Muscle of back (tissue), 13 donors: ENCODE data around the gene RNFT1. TPM values are rescaled to one million over a fixed set of nuclear protein-coding genes. Genes with fewer than 3 reads are reported as not detected.
"Not testable (repeated sequence)": the region's sequence is repeated elsewhere in the genome, so short reads cannot be mapped to it uniquely, and the experiment has no call there.

Experiments used
- DNase-seq, 3 donors: peaks; one replicate each; pipeline versions ENCODE4 v3.0.0 to v3.0.0-alpha.2; 2013
- long read RNA-seq, 9 donors: transcript quantifications; one replicate each; lab custom pipeline, GENCODE V29; 2026
- polyA plus RNA-seq, 10 donors: library from polyadenylated mRNA; unstranded; fragments of 120-200 nt; gene quantifications; one replicate each; pipeline ENCODE4 v1.2.1, GENCODE V29; 2013; ENCODE audit not compliant: insufficient read length in 10 of 10

Gene RNFT1
- polyA plus RNA-seq = 10 to 100 TPM; 10.5 to 18.8 (median 15.0) TPM
- long read RNA-seq, donor 1, partial matches to known transcripts = 0 of 5 reads
- long read RNA-seq, donor 1, other reads (novel, unspliced or antisense) = 0 of 5 reads
- long read RNA-seq, donor 2, partial matches to known transcripts = 0 of 2 reads
- long read RNA-seq, donor 2, other reads (novel, unspliced or antisense) = 0 of 2 reads
- long read RNA-seq, donor 3 = 0 reads
- long read RNA-seq, donor 4, partial matches to known transcripts = 0 of 2 reads
- long read RNA-seq, donor 4, other reads (novel, unspliced or antisense) = 0 of 2 reads
- long read RNA-seq, donor 5, transcript RNFT1-201 (9 exons, 2,101 nt) = major isoform, 6 of 8 reads
- long read RNA-seq, donor 5, partial matches to known transcripts = 0 of 8 reads
- long read RNA-seq, donor 5, other reads (novel, unspliced or antisense) = 0 of 8 reads
- long read RNA-seq, donor 6, partial matches to known transcripts = 0 of 3 reads
- long read RNA-seq, donor 6, other reads (novel, unspliced or antisense) = 0 of 3 reads
- long read RNA-seq, donor 7, partial matches to known transcripts = 0 of 2 reads
- long read RNA-seq, donor 7, other reads (novel, unspliced or antisense) = 0 of 2 reads
- long read RNA-seq, donor 8 = 0 reads
- long read RNA-seq, donor 9 = 0 reads

DNA sequence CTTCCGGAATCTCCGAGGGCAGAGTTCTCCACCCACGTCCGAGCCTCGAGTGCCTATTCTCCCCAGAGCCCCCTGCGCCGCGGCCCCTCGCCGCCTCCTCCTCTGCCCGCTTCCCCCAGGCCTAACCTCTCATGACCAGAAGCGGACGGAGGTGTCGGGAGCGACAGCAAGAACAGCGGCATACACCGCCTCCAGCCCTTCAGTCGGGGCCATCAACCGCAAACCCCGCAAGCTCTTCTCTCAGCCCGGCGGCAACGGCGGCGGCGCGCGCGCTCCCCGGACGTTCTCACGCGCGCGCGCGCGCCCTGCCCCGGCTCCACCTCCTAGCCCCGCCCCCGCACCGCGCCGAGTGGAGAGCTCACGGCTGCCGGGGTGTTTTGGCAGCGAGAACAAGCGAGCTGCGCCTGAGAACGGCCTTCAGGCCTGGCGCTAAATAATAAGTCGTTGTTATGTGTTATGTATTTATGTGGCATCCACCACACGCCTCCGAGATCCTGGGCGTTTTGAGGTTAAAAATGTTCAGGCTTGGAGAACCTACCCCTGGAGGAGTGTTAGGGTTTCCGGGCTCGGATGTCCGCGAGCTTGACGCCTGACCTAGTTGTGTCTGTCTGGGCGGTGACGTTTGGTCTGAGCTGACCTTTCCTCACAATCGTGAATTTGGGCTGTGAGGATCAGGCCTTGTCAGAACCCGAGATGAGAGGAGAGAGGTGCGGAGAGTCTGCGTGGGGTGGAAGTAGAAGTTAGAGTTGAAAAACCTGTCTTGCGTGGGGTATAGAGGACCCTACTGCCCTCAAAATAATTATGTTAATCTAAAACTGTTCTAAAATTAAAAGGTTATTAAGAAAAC is at the start of gene RNFT1:
RNFT1 (minus strand) TSS at position 259 of the 847 bp plus-strand sequence; CDS start at position 182, 77 bp downstream.
- DNase-seq = peak; percentile 86 to 95 (median 93)

DNA sequence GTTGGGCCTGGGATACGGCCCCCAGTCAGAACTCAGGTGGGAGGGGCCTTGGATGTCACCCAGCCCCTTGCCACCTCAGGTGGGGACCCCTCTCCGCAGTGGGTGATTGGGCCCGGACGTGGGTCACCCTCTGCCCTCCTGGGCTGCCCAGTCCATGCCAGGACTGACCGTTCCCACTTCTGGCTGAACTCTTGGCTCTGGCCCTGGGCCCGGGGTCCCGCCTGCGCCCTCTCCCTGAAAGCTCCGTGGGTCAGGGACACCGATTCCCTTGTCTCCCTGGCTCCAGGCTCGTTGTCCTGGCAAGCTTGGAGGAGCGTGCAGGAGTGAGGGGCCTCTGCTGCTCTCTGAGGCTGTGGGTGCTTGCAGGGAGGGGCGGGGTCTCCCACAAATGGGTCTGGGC is 44.8 kb upstream of the RNFT1 start:
- not testable (repeated sequence) for DNase-seq

DNA sequence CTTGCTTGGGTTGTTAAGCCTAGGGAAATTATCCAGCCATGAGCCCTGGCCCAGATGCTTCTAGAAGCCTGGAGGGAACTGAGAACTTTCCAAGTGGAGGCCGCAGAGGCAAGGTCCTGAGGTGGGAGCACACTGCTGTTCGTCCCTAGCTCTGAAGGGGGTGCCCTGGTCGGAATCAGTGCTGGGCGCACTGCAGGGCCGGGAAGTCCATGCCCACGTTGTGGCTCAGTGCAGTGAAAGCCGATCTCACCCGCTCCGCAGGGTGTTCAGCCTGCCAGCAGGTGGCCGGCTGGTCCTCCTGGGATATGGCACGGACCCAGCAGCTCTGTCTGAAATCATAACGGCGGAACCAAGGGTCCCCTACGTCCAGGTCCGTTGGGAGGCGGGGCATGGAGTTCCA is 43.8 kb upstream of the RNFT1 start:
- not testable (repeated sequence) for DNase-seq

GRCh38 chr17:60006160-60006559 is 41.6 kb upstream of the RNFT1 start:
- no peak for DNase-seq

- not testable (repeated sequence) for DNase-seq
These were observed 40.0 kb upstream of the RNFT1 start for GRCh38 chr17:60004561-60004960.

DNA sequence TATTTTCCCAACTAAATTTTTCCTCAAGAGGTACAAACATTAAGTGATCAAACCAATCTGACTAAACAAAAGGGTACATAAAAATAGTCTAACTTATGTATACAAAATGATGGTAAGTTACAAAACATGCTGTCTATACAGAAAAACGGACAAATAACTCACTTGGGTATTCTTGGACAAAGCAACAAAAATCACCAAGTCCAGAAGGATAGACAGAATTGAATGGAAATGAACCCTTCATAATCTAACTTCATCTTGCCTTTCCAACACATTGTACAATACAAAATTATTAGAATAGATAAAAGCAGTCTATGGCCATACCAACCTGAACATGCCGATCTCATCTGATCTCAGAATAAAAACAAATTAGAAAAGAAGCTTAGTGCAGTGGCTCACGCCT is 37.9 kb upstream of the RNFT1 start:
- not testable (repeated sequence) for DNase-seq

- DNase-seq = not testable (repeated sequence)
These were observed 32.1 kb upstream of the RNFT1 start for GRCh38 chr17:59996608-59997007.

- not testable (repeated sequence) for DNase-seq
These were observed 10.6 kb upstream of the RNFT1 start for GRCh38 chr17:59975166-59975565.

GRCh38 chr17:59973483-59973882 is 8.9 kb upstream of the RNFT1 start:
- DNase-seq = not testable (repeated sequence)

DNA sequence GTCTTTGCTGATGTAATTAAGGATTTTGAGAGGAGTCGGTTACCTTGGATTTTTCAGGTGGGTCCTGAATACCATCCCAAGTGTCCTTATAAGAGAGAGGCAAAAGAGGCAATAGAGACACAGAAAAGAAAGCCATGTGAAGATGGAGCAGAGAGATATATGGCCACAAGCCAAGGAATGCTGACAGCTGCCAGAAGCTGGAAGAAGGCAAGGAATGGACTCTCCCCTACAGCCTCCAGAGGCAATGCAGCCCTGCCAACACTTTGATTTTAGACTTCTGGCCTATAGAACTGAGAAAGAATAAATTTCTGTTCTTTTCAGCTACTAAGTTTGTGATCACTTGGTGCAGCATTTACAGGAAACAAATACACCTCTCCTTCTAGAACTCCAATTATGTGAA is 8.2 kb upstream of the RNFT1 start:
- peak; percentile 28 to 43 (median 28) for DNase-seq

GRCh38 chr17:59971771-59972170 is 7.2 kb upstream of the RNFT1 start:
- DNase-seq = not testable (repeated sequence)

DNA sequence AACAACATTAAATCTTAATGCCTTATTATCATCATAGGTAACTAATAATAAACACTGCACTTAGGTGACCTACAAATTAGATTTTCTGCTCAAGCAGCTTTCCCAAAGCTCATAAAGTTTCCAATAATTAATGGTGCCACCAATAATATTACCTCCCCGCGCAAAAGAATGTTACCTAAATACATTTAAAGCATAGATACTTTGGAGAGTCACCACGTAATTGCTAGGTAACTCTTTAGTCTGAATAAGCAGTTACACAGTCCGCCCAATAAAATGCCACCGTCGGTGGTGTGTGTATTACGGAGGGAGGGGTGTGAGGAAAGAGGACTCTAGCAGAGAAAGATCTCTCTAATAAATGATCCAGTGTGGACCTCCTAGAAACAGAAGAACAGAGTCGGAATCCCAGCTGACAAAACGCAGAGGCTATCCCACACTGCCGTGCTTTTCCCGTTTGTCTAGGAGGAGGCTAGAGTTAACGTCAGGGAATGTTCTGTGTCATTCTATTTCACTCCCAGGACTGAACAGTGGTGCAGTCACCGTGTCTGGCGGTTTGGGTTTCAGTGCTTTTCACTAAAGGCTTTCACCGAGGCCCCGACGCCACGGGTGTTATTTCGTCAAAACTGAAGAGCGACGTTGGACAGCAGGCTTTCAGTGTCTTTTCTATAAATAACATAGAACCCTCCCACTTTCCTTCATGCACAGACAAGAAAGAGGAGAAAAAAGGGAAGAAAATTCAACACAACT is 630 bp downstream of the RNFT1 start:
- peak in 2 of 3 donors; percentile 44 to 65 for DNase-seq

- DNase-seq = no peak
These were observed 1.7 kb downstream of the RNFT1 start for GRCh38 chr17:59962739-59963318.

DNA sequence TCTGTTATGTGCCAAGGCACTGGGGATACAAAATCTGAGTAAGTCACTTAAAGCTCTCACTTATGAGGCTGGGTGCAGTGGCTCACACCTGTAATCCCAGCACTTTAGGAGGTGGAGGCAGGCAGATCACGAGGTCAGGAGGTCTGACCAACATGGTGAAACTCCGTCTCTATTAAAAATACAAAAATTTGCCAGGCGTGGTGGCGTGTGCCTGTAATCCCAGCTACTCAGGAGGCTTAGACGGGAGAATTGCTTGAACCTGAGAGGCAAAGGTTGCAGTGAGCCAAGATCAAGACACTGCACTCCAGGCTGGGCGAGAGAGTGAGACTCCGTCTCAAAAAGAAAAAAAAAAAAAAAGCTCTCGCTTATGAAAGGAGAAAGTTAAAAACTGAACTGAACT is 5.0 kb downstream of the RNFT1 start:
- not testable (repeated sequence) for DNase-seq

- DNase-seq = no peak
These were observed 9.7 kb downstream of the RNFT1 start for GRCh38 chr17:59954856-59955255.

DNA sequence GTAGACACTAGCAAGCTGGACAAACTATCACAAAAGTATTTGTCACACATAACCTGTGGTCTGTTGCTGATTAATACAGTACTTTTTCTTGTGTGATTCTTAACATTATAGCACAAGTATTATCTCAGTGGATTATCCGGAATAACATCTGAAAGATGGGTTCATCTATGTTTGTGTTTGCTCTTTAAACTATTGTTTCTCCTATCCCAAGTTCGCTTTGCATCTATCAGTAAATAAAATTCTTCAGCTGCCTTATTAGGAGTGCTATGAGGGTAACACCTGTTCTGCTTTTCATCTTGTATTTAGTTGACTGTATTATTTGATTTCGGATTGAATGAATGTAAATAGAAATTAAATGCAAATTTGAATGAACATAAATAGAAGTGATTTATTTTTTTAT is 14.5 kb downstream of the RNFT1 start:
- no peak for DNase-seq

DNA sequence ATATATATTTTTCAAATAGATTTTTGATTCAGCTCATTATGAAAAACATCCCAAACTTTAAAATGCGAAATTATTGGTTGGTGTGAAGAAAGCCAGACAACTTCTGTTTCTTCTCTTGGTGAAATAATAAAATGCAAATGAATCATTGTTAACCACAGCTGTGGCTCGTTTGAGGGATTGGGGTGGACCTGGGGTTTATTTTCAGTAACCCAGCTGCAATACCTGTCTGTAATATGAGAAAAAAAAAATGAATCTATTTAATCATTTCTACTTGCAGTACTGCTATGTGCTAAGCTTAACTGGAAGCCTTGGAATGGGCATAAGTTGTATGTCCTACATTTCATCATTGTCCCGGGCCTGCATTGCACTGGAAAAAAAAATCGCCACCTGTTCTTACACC is 17.2 kb downstream of the RNFT1 start:
- not testable (repeated sequence) for DNase-seq

- not testable (repeated sequence) for DNase-seq
These were observed 18.1 kb downstream of the RNFT1 start for GRCh38 chr17:59946433-59946832.

DNA sequence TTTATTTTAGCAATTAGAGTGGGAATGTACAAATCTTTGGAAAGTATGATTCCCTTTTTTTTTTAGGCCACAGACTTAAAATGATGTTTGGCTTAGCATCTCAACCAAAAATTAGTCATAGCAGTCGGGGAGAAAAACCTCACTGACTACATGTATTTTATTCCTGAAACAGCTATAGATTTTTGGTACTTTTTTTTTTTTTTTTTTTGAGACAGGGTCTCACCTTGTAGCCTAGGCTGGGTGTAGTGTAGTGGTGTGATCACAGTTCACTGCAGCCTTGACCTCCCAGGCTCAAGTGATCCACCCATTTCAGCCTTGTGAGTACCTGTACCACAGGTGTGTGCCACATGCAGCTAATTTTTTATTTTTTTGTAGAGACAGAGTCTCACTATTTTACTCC is 23.4 kb downstream of the RNFT1 start:
- DNase-seq = no peak

GRCh38 chr17:59940697-59941096 is 23.8 kb downstream of the RNFT1 start:
- not testable (repeated sequence) for DNase-seq

GRCh38 chr17:59933317-59933716 is 31.2 kb downstream of the RNFT1 start:
- not testable (repeated sequence) for DNase-seq
